Motor neuron (in vitro differentiated cells): ENCODE data around the gene POLR2M. TPM values are rescaled to one million over a fixed set of nuclear protein-coding genes. Genes with fewer than 3 reads are reported as not detected.

ENCODE experiments used
- ATAC-seq, 8 experiments: fragments of 200-7000 bp; cut with Tn5 transposase; replicated peaks in 6 of 8; 2 replicates each; pipeline ENCODE4 v1.8.0; 2021; ENCODE audit warnings: mild to moderate bottlenecking in 8 of 8, moderate library complexity in 8 of 8
- H3K27ac ChIP-seq, 2 donors: fragments of 250-450 bp; sonication (Bioruptor Pico); 2 replicates each; pipeline ENCODE4 v1.9.0; 2021; ENCODE audit warnings: antibody characterized with exemption in 2 of 2, mild to moderate bottlenecking in 2 of 2, moderate library complexity in 1 of 2
- H3K4me1 ChIP-seq, 2 donors: fragments of 250-450 bp; sonication (Bioruptor Pico); replicated peaks in 1 of 2; 2 replicates each; pipeline ENCODE4 v1.6.1; 2021; ENCODE audit warnings: antibody characterized with exemption in 2 of 2, mild to moderate bottlenecking in 2 of 2, moderate library complexity in 1 of 2
- H3K4me3 ChIP-seq, 5 donors: fragments of 250-450 bp; sonication (Bioruptor Pico); 2 replicates each; pipeline ENCODE4 v1.9.0; 2021; ENCODE audit warnings: antibody characterized with exemption in 5 of 5, mild to moderate bottlenecking in 5 of 5, moderate library complexity in 4 of 5
- WGBS, 10 experiments: fragments of 450-650 bp; shearing (Covaris generic); methylation state at CpG; one replicate each; pipeline ENCODE4 v1.0.0; 2022; 5-methylcytosine and 5-hydroxymethylcytosine counted together
- in situ Hi-C, 9 experiments: fragments of 400-800 bp; cut with MboI; loops; one replicate each; pipeline ENCODE4 v1.15.0; 2021; ENCODE audit warnings: low sequenced_read_pairs in 9 of 9, low pct_unique_long_range_greater_than_20kb in 2 of 9; ENCODE audit not compliant: unreplicated experiment in 9 of 9
- total RNA-seq, 8 experiments: library from RNA; unstranded; fragments of 300-600 nt; gene quantifications; 2 replicates each; pipeline versions ENCODE4 v1.2.3 to v1.2.4, GENCODE V29; 2022

Gene POLR2M
- total RNA-seq, 8 experiments from 2014 or later: 20.9 to 55.2 (median 37.9) TPM

DNA sequence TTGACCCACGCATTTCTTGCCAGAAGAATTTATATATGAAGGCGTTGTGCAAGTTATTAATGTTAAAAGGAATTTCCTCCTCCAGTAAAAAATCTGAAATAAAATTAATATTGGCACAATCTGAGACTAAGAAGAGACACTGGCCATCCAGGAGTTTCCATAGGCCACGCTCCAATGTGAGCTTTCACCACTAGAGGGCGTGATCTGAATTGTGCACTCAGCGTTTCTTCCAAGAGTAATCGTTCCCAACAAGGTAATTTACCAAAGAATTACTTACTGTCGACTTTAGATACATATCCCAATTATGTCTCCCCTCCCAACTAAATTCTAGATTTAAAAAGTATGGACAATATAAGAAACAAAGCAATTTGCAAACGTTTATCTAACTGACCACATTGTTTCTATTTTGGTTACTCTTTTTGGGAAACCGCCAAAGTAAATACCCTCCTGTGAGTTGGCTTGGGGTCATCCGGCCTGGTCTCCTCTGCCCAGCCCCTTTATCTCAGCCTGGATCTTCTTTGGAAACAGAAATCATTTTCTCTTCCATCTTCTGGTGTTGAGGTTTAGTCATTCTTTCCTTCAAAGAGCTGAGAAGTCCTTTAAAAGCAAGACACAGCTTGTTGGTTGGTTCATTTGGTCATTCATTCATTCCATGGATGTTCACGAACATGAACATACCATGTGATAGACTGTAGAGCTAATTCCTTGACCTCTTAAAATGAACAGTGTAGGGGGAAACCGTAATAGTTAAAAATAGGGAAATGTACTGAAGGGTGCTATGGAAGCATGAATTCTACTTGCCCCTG, 26.2 kb downstream of the POLR2M start:
- Histone ChIP-seq H3K4me1 (peaks cover 7 to 8% of the 10 kb centered on the region in 2 donors), H3K27ac (no peak overlapping the region), H3K4me3 (no peak overlapping the region)
- ATAC-seq: peak in 4 of 8 experiments; percentile 37 to 76 (median 68)
- WGBS, 10 experiments: 26 to 80% (median 44%) methylated on average over 2 to 12 of the region's 12 CpGs
- in situ Hi-C loops: loop anchor here in 3 of 9 experiments (25.0 kb wide), 3 partner anchors 130 to 455 kb away; partner anchors contain the start of gene ALDH1A2 (in 1 of the 3)

DNA sequence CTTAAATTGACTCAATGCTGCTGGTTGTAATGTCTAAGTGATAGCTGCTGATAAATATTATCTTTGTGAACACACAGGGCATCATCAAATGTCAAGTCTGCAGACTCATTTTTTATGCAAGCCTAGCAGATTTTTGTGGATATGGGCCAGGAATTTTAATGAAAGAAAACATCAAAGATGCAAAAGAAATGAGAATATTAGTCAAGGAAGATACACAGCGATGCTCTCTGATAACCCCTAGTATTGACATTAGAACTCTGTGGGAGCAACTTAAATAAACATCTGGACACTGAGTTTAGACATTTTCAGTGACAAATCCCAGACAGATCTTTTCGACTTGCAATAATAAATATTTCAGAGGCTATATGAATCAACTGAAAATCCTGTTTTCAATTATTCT, 28.3 kb downstream of the POLR2M start:
- H3K4me3 ChIP-seq: no peak overlapping the region
- WGBS, 10 experiments: 0 to 100% (median 69%) methylated on average over 1 to 2 of the region's 2 CpGs; no CpG with 5 or more reads in 1 of the 10 experiments
- ATAC-seq: no peak
- in situ Hi-C loops: loop anchor here in 3 of 9 experiments (25.0 kb wide), 3 partner anchors 127 to 452 kb away; partner anchors contain the start of gene ALDH1A2 (in 1 of the 3)
- H3K27ac ChIP-seq: no peak overlapping the region
- H3K4me1 ChIP-seq: peaks cover 7 to 8% of the 10 kb centered on the region in 2 donors

GRCh38 chr15:57735431-57735830, 28.9 kb downstream of the POLR2M start:
- Histone ChIP-seq H3K4me1 (peaks cover 7 to 8% of the 10 kb centered on the region in 2 donors), H3K4me3 (no peak overlapping the region), H3K27ac (no peak overlapping the region)
- WGBS, 10 experiments: 48 to 98% (median 82%) methylated on average over 3 to 8 of the region's 8 CpGs
- in situ Hi-C loops: loop anchor here in 3 of 9 experiments (25.0 kb wide), 3 partner anchors 127 to 452 kb away; partner anchors contain the start of gene ALDH1A2 (in 1 of the 3)
- no peak for ATAC-seq

- in situ Hi-C loops: loop anchor here in 3 of 9 experiments (25.0 kb wide), 3 partner anchors 126 to 451 kb away; partner anchors contain the start of gene ALDH1A2 (in 1 of the 3)
- H3K27ac ChIP-seq: no peak overlapping the region
Measured at GRCh38 chr15:57735891-57736290, 29.4 kb downstream of the POLR2M start.

DNA sequence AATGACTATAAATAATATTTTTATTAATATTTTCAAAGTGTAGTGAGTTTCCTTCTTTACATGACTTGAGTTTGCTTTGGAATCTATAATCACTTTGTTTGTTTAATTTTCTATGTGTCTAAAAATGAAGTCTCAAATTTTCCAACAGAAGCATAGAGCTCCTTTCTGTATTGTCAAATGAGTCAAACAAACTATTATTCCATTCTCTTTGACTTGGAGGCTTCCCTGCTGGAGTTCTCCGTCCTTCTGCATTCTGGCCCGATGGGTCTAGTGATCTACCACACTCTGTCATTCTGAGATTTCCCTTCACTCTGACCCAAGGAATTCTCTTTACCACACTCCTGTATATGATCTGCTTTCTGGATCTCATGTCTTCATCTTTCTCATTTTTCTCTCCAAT, 30.1 kb downstream of the POLR2M start:
- no peak for ATAC-seq
- H3K4me3 ChIP-seq: no peak overlapping the region
- no peak overlapping the region for H3K27ac ChIP-seq
- WGBS, 10 experiments: 75 to 100% (median 93%) methylated on average over 2 of the region's 2 CpGs
- in situ Hi-C loops: loop anchor here in 3 of 9 experiments (25.0 kb wide), 3 partner anchors 126 to 451 kb away; partner anchors contain the start of gene ALDH1A2 (in 1 of the 3)
- peaks cover 3 to 12% of the 10 kb centered on the region in 2 donors for H3K4me1 ChIP-seq

More at GRCh38 chr15:57735891-57736290, 29.4 kb downstream of the POLR2M start:
- no peak for ATAC-seq
- Histone ChIP-seq H3K4me3 (no peak overlapping the region), H3K4me1 (peaks cover 7 to 10% of the 10 kb centered on the region in 2 donors)
- 59 to 96% (median 81%) methylated on average over 1 to 4 of the region's 4 CpGs; no CpG with 5 or more reads in 3 of the 10 experiments for WGBS, 10 experiments

DNA sequence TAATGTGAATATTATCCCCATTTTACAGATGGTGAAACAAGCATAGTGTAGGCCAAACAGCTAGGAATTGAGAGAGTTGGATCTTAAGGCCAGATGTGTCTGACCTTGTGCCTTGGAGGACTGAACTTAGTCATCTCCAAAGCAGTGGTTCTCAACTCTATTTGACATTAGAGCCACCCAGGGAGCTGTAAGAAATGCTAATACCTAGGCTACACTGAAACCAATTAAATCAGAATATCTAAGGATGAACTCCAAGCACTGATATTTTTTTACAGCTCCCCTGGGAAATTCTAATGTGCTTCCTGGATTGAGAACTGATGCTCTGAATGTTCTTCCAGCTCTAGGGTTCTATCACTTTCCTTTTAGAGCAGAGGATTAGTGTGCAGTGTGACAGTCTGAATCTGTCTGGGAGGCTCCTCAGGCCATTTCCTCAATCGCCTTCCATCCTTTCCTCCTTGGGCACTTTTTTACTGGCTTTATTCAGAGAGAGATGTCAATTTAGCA, 32.3 kb downstream of the POLR2M start:
- ATAC-seq: peak in 3 of 8 experiments; percentile 38 to 91 (median 77)
- in situ Hi-C loops: loop anchor here in 3 of 9 experiments (25.0 kb wide), 3 partner anchors 124 to 449 kb away; partner anchors contain the start of gene ALDH1A2 (in 1 of the 3)
- Histone ChIP-seq H3K4me3 (no peak overlapping the region), H3K4me1 (peaks cover 0 to 7% of the 10 kb centered on the region in 2 donors), H3K27ac (no peak overlapping the region)
- WGBS, 10 experiments: 71% methylated on average over 1 of the region's 1 CpG; no CpG with 5 or more reads in 9 of the 10 experiments

GRCh38 chr15:57740048-57740447, 33.5 kb downstream of the POLR2M start:
- in situ Hi-C loops: loop anchor here in 4 of 9 experiments (10.0 to 25.0 kb wide), 4 partner anchors 122 to 447 kb away; partner anchors contain the start of gene ALDH1A2 (in 3 of the 4)
- H3K27ac ChIP-seq: no peak overlapping the region
- WGBS, 10 experiments: 0 to 100% (median 43%) methylated on average over 1 of the region's 4 CpGs; no CpG with 5 or more reads in 5 of the 10 experiments
- peaks cover 0 to 7% of the 10 kb centered on the region in 2 donors for H3K4me1 ChIP-seq
- H3K4me3 ChIP-seq: no peak overlapping the region
- ATAC-seq: no peak

GRCh38 chr15:57741089-57741488, 34.6 kb downstream of the POLR2M start:
- H3K4me3 ChIP-seq: no peak overlapping the region
- H3K27ac ChIP-seq: no peak overlapping the region
- peaks cover 0 to 7% of the 10 kb centered on the region in 2 donors for H3K4me1 ChIP-seq
- no peak for ATAC-seq
- 38 to 85% (median 69%) methylated on average over 1 to 3 of the region's 3 CpGs for WGBS, 10 experiments
- in situ Hi-C loops: loop anchor here in 4 of 9 experiments (10.0 to 25.0 kb wide), 4 partner anchors 121 to 446 kb away; partner anchors contain the start of gene ALDH1A2 (in 3 of the 4)

DNA sequence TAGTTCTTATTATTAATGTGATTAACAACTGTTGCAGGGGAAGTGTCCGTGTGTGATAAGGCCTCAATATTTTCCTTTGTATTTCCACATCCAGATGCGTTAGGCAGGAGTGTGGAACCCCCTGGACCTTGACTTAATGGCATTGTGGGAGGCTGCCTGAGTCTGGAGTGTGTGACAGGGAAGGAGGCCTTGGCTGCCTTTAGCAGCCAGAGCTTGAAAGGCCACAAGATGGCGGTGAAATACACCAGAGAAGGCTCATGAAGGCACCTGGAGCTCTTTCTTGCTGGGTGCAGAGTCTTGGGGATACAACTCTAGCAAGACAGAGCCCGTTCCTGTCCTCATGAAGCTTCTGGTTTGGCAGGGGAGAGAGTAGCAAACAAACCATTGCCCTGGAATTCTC, 36.9 kb downstream of the POLR2M start:
- no peak for ATAC-seq
- H3K27ac ChIP-seq: no peak overlapping the region
- in situ Hi-C loops: loop anchor here in 4 of 9 experiments (10.0 to 25.0 kb wide), 4 partner anchors 119 to 444 kb away; partner anchors contain the start of gene ALDH1A2 (in 3 of the 4)
- WGBS, 10 experiments: 56 to 90% (median 81%) methylated on average over 1 to 3 of the region's 4 CpGs; no CpG with 5 or more reads in 6 of the 10 experiments
- H3K4me3 ChIP-seq: no peak overlapping the region
- H3K4me1 ChIP-seq: peaks cover 12 to 25% of the 10 kb centered on the region in 2 donors

GRCh38 chr15:57746786-57747185, 40.3 kb downstream of the POLR2M start:
- Histone ChIP-seq H3K4me1 (peaks cover 12 to 17% of the 10 kb centered on the region in 2 donors), H3K27ac (no peak overlapping the region), H3K4me3 (no peak overlapping the region)
- ATAC-seq: no peak
- WGBS, 10 experiments: 80 to 90% (median 88%) methylated on average over 2 to 9 of the region's 9 CpGs; no CpG with 5 or more reads in 3 of the 10 experiments
- in situ Hi-C loops: loop anchor here in 4 of 9 experiments (10.0 to 25.0 kb wide), 4 partner anchors 116 to 441 kb away; partner anchors contain the start of gene ALDH1A2 (in 3 of the 4)

- H3K27ac ChIP-seq: peak overlapping the region in 1 of 2 donors; percentile 27
- WGBS, 10 experiments: 30 to 92% (median 57%) methylated on average over 2 to 13 of the region's 13 CpGs
- in situ Hi-C loops: loop anchor here in 4 of 9 experiments (10.0 to 25.0 kb wide), 4 partner anchors 115 to 440 kb away; partner anchors contain the start of gene ALDH1A2 (in 3 of the 4)
- peaks cover 12 to 17% of the 10 kb centered on the region in 2 donors for H3K4me1 ChIP-seq
- no peak overlapping the region for H3K4me3 ChIP-seq
- peak in 2 of 8 experiments; percentile 54 to 62 for ATAC-seq
Measured at GRCh38 chr15:57747206-57747896, 40.8 kb downstream of the POLR2M start.
